ENCODE data around the gene HSD17B1.

The HSD17B1 gene

GRCh38 chr17:42585353-42585752, 32.6 kb downstream of the HSD17B1 start:
- DNase-seq (ENCODE audit: extremely low read depth, low read depth) = no peak
- TF ChIP-seq CTCF (IDR thresholded peaks at IDR 0.05; ENCODE audit: low read depth, low read length, missing control alignments) = no peak
- H3K4me3 ChIP-seq (replicated peaks; ENCODE audit: low read depth, low read length) = no peak overlapping the region

GRCh38 chr17:42586514-42587230, 33.9 kb downstream of the HSD17B1 start:
- H3K4me3 ChIP-seq (replicated peaks; ENCODE audit: low read depth, low read length) = no peak overlapping the region
- no peak for DNase-seq (ENCODE audit: extremely low read depth, low read depth)
- no peak for TF ChIP-seq CTCF (IDR thresholded peaks at IDR 0.05; ENCODE audit: low read depth, low read length, missing control alignments)

- TF ChIP-seq CTCF (IDR thresholded peaks at IDR 0.05; ENCODE audit: low read depth, low read length, missing control alignments) = no peak
- DNase-seq (ENCODE audit: extremely low read depth, low read depth) = no peak
Measured at GRCh38 chr17:42590886-42591285, 38.2 kb downstream of the HSD17B1 start.

GRCh38 chr17:42591411-42591810, 38.7 kb downstream of the HSD17B1 start:
- no peak for DNase-seq (ENCODE audit: extremely low read depth, low read depth)
- H3K4me3 ChIP-seq (replicated peaks; ENCODE audit: low read depth, low read length) = no peak overlapping the region
- no peak for TF ChIP-seq CTCF (IDR thresholded peaks at IDR 0.05; ENCODE audit: low read depth, low read length, missing control alignments)

More at GRCh38 chr17:42590886-42591285, 38.2 kb downstream of the HSD17B1 start:
- no peak overlapping the region for H3K4me3 ChIP-seq (replicated peaks; ENCODE audit: low read depth, low read length)

- TF ChIP-seq CTCF (IDR thresholded peaks at IDR 0.05; ENCODE audit: low read depth, low read length, missing control alignments) = no peak
- no peak for DNase-seq (ENCODE audit: extremely low read depth, low read depth)
- no peak overlapping the region for H3K4me3 ChIP-seq (replicated peaks; ENCODE audit: low read depth, low read length)
Measured at GRCh38 chr17:42596386-42596785, 43.7 kb downstream of the HSD17B1 start.

- TF ChIP-seq CTCF (IDR thresholded peaks at IDR 0.05; ENCODE audit: low read depth, low read length, missing control alignments) = no peak
- DNase-seq (ENCODE audit: extremely low read depth, low read depth) = no peak
- no peak overlapping the region for H3K4me3 ChIP-seq (replicated peaks; ENCODE audit: low read depth, low read length)
Measured at GRCh38 chr17:42598905-42599304, 46.2 kb downstream of the HSD17B1 start.

- H3K4me3 ChIP-seq (replicated peaks; ENCODE audit: low read depth, low read length) = no peak overlapping the region
- TF ChIP-seq CTCF (IDR thresholded peaks at IDR 0.05; ENCODE audit: low read depth, low read length, missing control alignments) = no peak
- no peak for DNase-seq (ENCODE audit: extremely low read depth, low read depth)
Measured at GRCh38 chr17:42603318-42603717, 50.6 kb downstream of the HSD17B1 start.
